SK-N-SH treated with all-trans-retinoic acid at 6 μM for 48 hours (cell line): ENCODE data around the gene PAN2.

Source experiments
- ATAC-seq: fragments of 200-7000 bp; cut with Tn5 transposase; 3 replicates; pipeline ENCODE4 v1.9.1; 2020; ENCODE audit warnings: mild to moderate bottlenecking, moderate library complexity
- ARNTL ChIP-seq: fragments of 450-650 bp; formaldehyde crosslinking; IDR thresholded peaks from 2 replicates; pipeline ENCODE4 v1.5.0; 2020; ENCODE audit warnings: low read depth, mild to moderate bottlenecking, moderate library complexity, borderline replicate concordance
- BACH2 ChIP-seq: fragments of 250-450 bp; sonication (Bioruptor Pico); IDR thresholded peaks from 2 replicates; pipeline ENCODE4 v1.9.0; 2021; ENCODE audit warnings: mild to moderate bottlenecking, borderline replicate concordance
- CSDC2 ChIP-seq: fragments of 250-450 bp; sonication (Bioruptor Pico); IDR thresholded peaks from 2 replicates; pipeline ENCODE4 v1.5.0; 2020; ENCODE audit warnings: mild to moderate bottlenecking, moderate library complexity
- CSRNP3 ChIP-seq: fragments of 250-450 bp; sonication (Bioruptor Pico); IDR thresholded peaks from 2 replicates; pipeline ENCODE4 v1.5.1; 2021; ENCODE audit warnings: mild to moderate bottlenecking, moderate library complexity
- ESRRG ChIP-seq: fragments of 250-450 bp; sonication (Bioruptor Pico); IDR thresholded peaks from 2 replicates; pipeline ENCODE4 v1.6.1; 2021; ENCODE audit warnings: mild to moderate bottlenecking
- GLIS3 ChIP-seq: fragments of 250-450 bp; sonication (Bioruptor Pico); IDR thresholded peaks from 2 replicates; pipeline ENCODE4 v1.5.0; 2020; ENCODE audit warnings: mild to moderate bottlenecking, moderate library complexity
- ISL1 ChIP-seq: fragments of 250-450 bp; sonication (Bioruptor Pico); IDR thresholded peaks from 2 replicates; pipeline ENCODE4 v2.1.2; 2022; ENCODE audit warnings: mild to moderate bottlenecking, moderate library complexity
- PPARA ChIP-seq: fragments of 250-450 bp; sonication (Bioruptor Pico); IDR thresholded peaks from 2 replicates; pipeline ENCODE4 v1.5.0; 2020; ENCODE audit warnings: mild to moderate bottlenecking, borderline replicate concordance
- RARB ChIP-seq: fragments of 250-450 bp; sonication (Bioruptor Pico); IDR thresholded peaks from 2 replicates; pipeline ENCODE4 v1.8.0; 2021; ENCODE audit warnings: mild to moderate bottlenecking, moderate library complexity
- TCF4 ChIP-seq: fragments of 250-450 bp; sonication (Bioruptor Pico); IDR thresholded peaks from 2 replicates; pipeline ENCODE4 v1.8.0; 2021; ENCODE audit warnings: mild to moderate bottlenecking, moderate library complexity, borderline replicate concordance
- TOX ChIP-seq: fragments of 250-450 bp; sonication (Bioruptor Pico); IDR thresholded peaks from 2 replicates; pipeline ENCODE4 v1.8.0; 2021; ENCODE audit warnings: mild to moderate bottlenecking, moderate library complexity, borderline replicate concordance
- TSHZ2 ChIP-seq: fragments of 250-450 bp; sonication (Bioruptor Pico); IDR thresholded peaks from 2 replicates; pipeline ENCODE4 v1.5.0; 2020; ENCODE audit warnings: mild to moderate bottlenecking, moderate library complexity
- ZC3H10 ChIP-seq: fragments of 250-450 bp; sonication (Bioruptor Pico); IDR thresholded peaks from 2 replicates; pipeline ENCODE4 v1.5.1; 2021; ENCODE audit warnings: mild to moderate bottlenecking, moderate library complexity
- ZFP3 ChIP-seq: fragments of 250-450 bp; sonication (Bioruptor Pico); IDR thresholded peaks from 2 replicates; pipeline ENCODE4 v1.5.0; 2020; ENCODE audit warnings: mild to moderate bottlenecking, moderate library complexity
- ZFP30 ChIP-seq: fragments of 450-650 bp; formaldehyde crosslinking; IDR thresholded peaks from 2 replicates; pipeline ENCODE4 v1.5.0; 2022; ENCODE audit warnings: mild to moderate bottlenecking, moderate library complexity
- ZNF70 ChIP-seq: fragments of 450-650 bp; formaldehyde crosslinking; IDR thresholded peaks from 2 replicates; pipeline ENCODE4 v1.5.0; 2020; ENCODE audit warnings: mild to moderate bottlenecking, moderate library complexity
- ZNF8 ChIP-seq: fragments of 450-650 bp; formaldehyde crosslinking; IDR thresholded peaks from 2 replicates; pipeline ENCODE4 v1.5.0; 2020; ENCODE audit warnings: mild to moderate bottlenecking, moderate library complexity
- TF ChIP-seq, protein P1 (sequence below): fragments of 250-450 bp; sonication (Bioruptor Pico); IDR thresholded peaks from 2 replicates; pipeline ENCODE4 v1.5.1; 2020; ENCODE audit warnings: low read depth, mild to moderate bottlenecking, moderate library complexity
- TF ChIP-seq, protein P2 (sequence below): fragments of 250-450 bp; sonication (Bioruptor Pico); IDR thresholded peaks from 2 replicates; pipeline ENCODE4 v1.8.0; 2020; ENCODE audit warnings: mild to moderate bottlenecking, moderate library complexity, borderline replicate concordance

Gene PAN2

GRCh38 chr12:56308714-56309113, 25.1 kb downstream of the PAN2 start (continued):
- TF ChIP-seq CSRNP3 (CRISPR knock-in tag) (no peak), BACH2 (CRISPR knock-in tag) (no peak), RARB (CRISPR knock-in tag) (no peak), ZFP3 (CRISPR knock-in tag) (no peak)
- TF ChIP-seq, protein P1, sequence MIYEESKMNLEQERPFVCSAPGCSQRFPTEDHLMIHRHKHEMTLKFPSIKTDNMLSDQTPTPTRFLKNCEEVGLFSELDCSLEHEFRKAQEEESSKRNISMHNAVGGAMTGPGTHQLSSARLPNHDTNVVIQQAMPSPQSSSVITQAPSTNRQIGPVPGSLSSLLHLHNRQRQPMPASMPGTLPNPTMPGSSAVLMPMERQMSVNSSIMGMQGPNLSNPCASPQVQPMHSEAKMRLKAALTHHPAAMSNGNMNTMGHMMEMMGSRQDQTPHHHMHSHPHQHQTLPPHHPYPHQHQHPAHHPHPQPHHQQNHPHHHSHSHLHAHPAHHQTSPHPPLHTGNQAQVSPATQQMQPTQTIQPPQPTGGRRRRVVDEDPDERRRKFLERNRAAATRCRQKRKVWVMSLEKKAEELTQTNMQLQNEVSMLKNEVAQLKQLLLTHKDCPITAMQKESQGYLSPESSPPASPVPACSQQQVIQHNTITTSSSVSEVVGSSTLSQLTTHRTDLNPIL (CRISPR knock-in tag) = no peak

- no peak for ATAC-seq
Measured at GRCh38 chr12:56307221-56307965, 26.4 kb downstream of the PAN2 start.

DNA sequence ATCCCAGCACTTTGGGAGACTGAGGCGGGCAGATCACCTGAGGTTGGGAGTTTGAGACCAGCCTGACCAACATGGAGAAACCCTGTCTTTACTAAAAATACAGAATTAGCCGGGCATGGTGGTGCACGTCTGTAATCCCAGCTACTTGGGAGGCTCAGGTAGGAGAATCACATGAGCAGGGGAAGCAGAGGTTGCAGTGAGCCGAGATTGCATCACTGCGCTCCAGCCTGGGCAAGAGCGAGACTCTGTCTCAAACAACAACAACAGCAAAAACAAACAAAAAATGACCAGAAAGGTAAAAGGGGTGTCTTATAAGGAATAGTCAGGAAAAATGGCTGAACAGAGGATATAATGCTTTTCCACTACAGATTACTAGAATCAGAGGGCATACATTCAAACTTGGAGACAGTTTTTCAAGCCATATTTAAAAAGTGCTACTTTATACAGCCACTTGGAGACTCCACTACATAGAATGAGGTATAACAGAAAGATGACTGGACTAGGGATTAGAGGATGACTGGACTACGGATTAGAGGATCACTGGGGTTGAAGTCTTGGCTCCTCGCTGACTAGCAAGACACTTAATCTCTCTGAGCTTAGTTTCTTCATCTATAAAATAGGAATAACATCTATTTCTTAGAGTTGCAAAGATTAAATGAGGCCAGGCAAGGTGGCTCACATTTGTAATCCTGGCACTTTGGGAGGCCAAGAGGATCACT, 28.8 kb downstream of the PAN2 start:
- no peak for ATAC-seq
- no peak for TF ChIP-seq ISL1 (CRISPR knock-in tag)
- no peak for TF ChIP-seq ARNTL
- no peak for TF ChIP-seq CSRNP3 (CRISPR knock-in tag)
- no peak for TF ChIP-seq TCF4 (CRISPR knock-in tag)
- TF ChIP-seq ZNF8 (CRISPR knock-in tag) = no peak
- no peak for TF ChIP-seq RARB (CRISPR knock-in tag)
- TF ChIP-seq ZFP3 (CRISPR knock-in tag) = no peak

More at GRCh38 chr12:56307221-56307965, 26.4 kb downstream of the PAN2 start:
- TF ChIP-seq CSRNP3 (CRISPR knock-in tag) (no peak), TOX (no peak)
- TF ChIP-seq, all 23 proteins: peak for 0

DNA sequence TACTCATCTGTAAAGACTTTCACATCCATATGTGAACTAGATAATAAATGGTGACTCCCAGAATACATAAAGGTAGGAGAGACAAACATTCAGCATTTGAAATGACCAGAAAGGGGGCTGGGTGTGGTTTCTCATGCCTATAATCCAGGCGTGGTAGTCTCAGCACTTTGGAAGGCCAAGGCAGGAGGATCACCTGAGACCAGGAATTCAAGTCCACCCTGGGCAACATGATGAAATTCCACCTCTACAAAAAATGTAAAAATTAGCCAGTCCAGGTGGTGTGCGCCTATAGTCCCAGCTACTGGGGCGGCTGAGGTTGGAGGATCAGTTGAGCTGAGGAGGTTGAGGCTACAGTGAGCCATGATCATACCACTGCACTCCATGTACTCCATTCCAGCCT, 29.5 kb downstream of the PAN2 start:
- TF ChIP-seq ZC3H10 (no peak), ZNF70 (CRISPR knock-in tag) (no peak), ZFP3 (CRISPR knock-in tag) (no peak), GLIS3 (no peak), TCF4 (CRISPR knock-in tag) (no peak), CSRNP3 (CRISPR knock-in tag) (no peak), ZFP30 (CRISPR knock-in tag) (no peak)
- ATAC-seq = no peak

GRCh38 chr12:56300644-56301464, 32.9 kb downstream of the PAN2 start:
- ATAC-seq = peak; percentile 23
- no peak for TF ChIP-seq ISL1 (CRISPR knock-in tag)
- no peak for TF ChIP-seq ESRRG (CRISPR knock-in tag)
- no peak for TF ChIP-seq TOX
- no peak for TF ChIP-seq GLIS3
- TF ChIP-seq, protein P2, sequence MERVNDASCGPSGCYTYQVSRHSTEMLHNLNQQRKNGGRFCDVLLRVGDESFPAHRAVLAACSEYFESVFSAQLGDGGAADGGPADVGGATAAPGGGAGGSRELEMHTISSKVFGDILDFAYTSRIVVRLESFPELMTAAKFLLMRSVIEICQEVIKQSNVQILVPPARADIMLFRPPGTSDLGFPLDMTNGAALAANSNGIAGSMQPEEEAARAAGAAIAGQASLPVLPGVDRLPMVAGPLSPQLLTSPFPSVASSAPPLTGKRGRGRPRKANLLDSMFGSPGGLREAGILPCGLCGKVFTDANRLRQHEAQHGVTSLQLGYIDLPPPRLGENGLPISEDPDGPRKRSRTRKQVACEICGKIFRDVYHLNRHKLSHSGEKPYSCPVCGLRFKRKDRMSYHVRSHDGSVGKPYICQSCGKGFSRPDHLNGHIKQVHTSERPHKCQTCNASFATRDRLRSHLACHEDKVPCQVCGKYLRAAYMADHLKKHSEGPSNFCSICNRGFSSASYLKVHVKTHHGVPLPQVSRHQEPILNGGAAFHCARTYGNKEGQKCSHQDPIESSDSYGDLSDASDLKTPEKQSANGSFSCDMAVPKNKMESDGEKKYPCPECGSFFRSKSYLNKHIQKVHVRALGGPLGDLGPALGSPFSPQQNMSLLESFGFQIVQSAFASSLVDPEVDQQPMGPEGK (CRISPR knock-in tag) = no peak
- no peak for TF ChIP-seq TSHZ2 (CRISPR knock-in tag)
- TF ChIP-seq RARB (CRISPR knock-in tag) = no peak
- TF ChIP-seq ZC3H10 = no peak
- no peak for TF ChIP-seq CSDC2 (CRISPR knock-in tag)
- TF ChIP-seq PPARA (CRISPR knock-in tag) = no peak
